DMS114 treated with DMSO at 0.1 percent for 48 hours (cell line): ENCODE measurements around the gene PRTG.

Experiments
- DNase-seq: peaks from one replicate; lab custom pipeline; 2025; ENCODE audit not compliant: unreplicated experiment; lab: John Stamatoyannopoulos, UW

The PRTG gene

DNA sequence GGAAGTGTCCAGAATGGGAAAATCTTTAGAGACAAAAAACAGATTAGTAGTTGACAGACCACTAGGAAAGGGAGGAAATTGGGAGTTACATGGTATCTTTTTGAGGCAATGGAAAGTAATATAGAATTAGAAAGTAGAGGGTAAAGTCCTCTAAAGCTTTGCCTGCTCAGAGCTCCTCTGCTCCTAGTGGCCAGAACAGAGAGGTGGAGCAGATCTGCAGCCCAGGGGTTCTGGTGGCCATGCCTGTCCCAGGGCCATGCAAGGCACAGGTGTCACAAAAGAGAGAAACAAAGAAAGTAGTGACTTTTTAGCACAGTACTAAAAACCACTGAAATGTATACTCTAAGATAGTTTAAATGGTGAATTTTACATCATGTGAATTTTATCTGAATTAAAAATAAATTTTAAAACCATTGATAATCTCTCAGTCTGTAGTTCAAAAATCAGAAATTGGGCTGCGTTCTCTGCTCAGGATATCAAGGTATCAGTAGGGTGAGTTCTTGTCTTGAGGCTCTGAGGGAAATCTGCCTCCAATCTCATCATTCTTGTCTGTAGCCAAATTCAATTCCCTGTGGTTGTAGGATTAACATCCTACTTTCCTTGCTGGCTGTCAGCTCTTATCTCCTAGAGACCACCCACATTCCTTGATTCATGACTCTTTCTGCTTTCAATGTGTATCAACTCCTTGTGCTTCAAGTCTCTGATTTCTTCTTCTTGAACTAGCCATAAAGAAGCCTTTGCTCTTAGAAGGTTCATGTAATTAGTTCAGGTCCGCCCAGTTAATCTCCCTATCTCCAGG, 178.4 kb downstream of the PRTG start:
- DNase-seq: no peak

DNA sequence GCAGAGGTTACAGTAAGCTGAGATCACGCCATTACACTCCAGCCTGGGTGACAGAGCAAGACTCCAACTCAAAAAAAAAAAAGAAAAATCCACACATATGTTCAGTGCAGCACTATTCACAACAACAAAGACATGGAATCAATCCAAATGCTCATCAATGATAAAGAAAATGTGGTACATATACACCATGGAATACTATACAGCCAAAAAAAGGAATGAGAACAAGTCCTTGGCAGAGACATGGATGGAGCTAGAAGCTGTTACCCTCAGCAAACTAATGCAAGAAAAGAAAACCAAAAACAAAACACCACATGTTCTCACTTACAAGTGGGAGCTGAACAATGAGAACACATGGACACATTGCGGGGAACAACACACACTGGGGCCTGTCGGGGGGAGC, 180.4 kb downstream of the PRTG start:
- no peak for DNase-seq
